Measurements from ENCODE around the gene ABCC11.
A peak's percentile ranks its signal among the peaks of the same experiment; 100 is the strongest.

Gene ABCC11

GRCh38 chr16:48157302-48157701 lies 90.0 kb downstream of the ABCC11 start:
- no peak for DNase-seq

GRCh38 chr16:48156790-48157209 lies 90.5 kb downstream of the ABCC11 start:
- peak; percentile 90 for DNase-seq

- DNase-seq = no peak
Measured at GRCh38 chr16:48155926-48156789, 91.2 kb downstream of the ABCC11 start, which contains the start of gene ABCC12. ABCC12 (minus strand) TSS chr16:48155993; CDS start chr16:48146424, 9,569 bp downstream.

GRCh38 chr16:48153774-48154173 lies 93.6 kb downstream of the ABCC11 start:
- DNase-seq = no peak

- DNase-seq = no peak
Measured at GRCh38 chr16:48152226-48152625, 95.1 kb downstream of the ABCC11 start.

- no peak for DNase-seq
Measured at GRCh38 chr16:48150707-48151106, 96.6 kb downstream of the ABCC11 start.

GRCh38 chr16:48146710-48147109 lies 100.6 kb downstream of the ABCC11 start:
- DNase-seq = no peak

- DNase-seq = no peak
Measured at GRCh38 chr16:48146131-48146530, 101.2 kb downstream of the ABCC11 start.

- DNase-seq = no peak
Measured at GRCh38 chr16:48143812-48144368, 103.4 kb downstream of the ABCC11 start.

GRCh38 chr16:48140821-48141220 lies 106.5 kb downstream of the ABCC11 start:
- DNase-seq = no peak

- no peak for DNase-seq
Measured at GRCh38 chr16:48139517-48139916, 107.8 kb downstream of the ABCC11 start.

- no peak for DNase-seq
Measured at GRCh38 chr16:48138543-48138942, 108.8 kb downstream of the ABCC11 start.

GRCh38 chr16:48137822-48138221 lies 109.5 kb downstream of the ABCC11 start:
- no peak for DNase-seq

- DNase-seq = no peak
Measured at GRCh38 chr16:48136547-48137360, 110.6 kb downstream of the ABCC11 start.

GRCh38 chr16:48133455-48134211 lies 113.7 kb downstream of the ABCC11 start:
- no peak for DNase-seq

- DNase-seq = no peak
Measured at GRCh38 chr16:48132696-48133095, 114.6 kb downstream of the ABCC11 start.

- no peak for DNase-seq
Measured at GRCh38 chr16:48131201-48131935, 116.0 kb downstream of the ABCC11 start.

GRCh38 chr16:48129926-48130325 lies 117.4 kb downstream of the ABCC11 start:
- DNase-seq = no peak

GRCh38 chr16:48128769-48129168 lies 118.6 kb downstream of the ABCC11 start:
- DNase-seq = no peak

- no peak for DNase-seq
Measured at GRCh38 chr16:48126801-48127644, 120.3 kb downstream of the ABCC11 start.

GRCh38 chr16:48125888-48126287 lies 121.5 kb downstream of the ABCC11 start:
- DNase-seq = no peak
